Erythroblast (primary cell): ENCODE results near the gene NUP210.
"Not testable (repeated sequence)": the region's sequence is repeated elsewhere in the genome, so short reads cannot be mapped to it uniquely, and the experiment has no call there.

ENCODE experiments used
- DNase-seq, 2 experiments: peaks; one replicate each; lab custom pipeline; 2025; lab: John Stamatoyannopoulos, UW
- GATA1 ChIP-seq: IDR thresholded peaks from 2 replicates; pipeline ENCODE4 v1.6.1; 2011; ENCODE audit warnings: low read depth, mild to moderate bottlenecking, control low read depth, low read length, moderate library complexity
- POLR2A ChIP-seq: IDR thresholded peaks from 2 replicates; pipeline ENCODE4 v1.6.1; 2011; ENCODE audit warnings: mild to moderate bottlenecking, low read length

The NUP210 gene

GRCh38 chr3:13385373-13385965 lies 34.7 kb downstream of the NUP210 start:
- no peak for DNase-seq
- TF ChIP-seq POLR2A (no peak), GATA1 (no peak)

DNA sequence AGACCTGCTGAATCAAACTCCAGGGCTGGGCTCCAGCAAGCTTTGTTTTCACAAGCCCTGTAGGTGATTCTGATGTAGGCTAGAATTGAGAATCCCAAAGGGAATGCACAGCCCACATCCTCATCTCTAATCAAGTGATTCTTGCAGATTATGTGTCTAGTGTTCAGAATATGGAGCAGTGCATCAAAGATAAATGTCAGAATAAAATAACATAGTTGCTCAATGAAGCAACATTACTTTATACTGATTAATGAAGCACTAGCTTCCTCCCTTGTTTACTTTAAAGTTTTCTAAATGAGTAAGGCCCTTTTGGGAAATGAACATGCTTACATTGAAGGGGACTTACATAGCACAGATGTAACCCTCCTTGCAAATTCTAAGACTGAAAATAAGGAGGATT lies 39.2 kb downstream of the NUP210 start:
- no peak for TF ChIP-seq POLR2A
- no peak for TF ChIP-seq GATA1
- no peak for DNase-seq

- DNase-seq, result no peak
- no peak for TF ChIP-seq POLR2A
- no peak for TF ChIP-seq GATA1
Observed at GRCh38 chr3:13379201-13379830, 40.8 kb downstream of the NUP210 start.

DNA sequence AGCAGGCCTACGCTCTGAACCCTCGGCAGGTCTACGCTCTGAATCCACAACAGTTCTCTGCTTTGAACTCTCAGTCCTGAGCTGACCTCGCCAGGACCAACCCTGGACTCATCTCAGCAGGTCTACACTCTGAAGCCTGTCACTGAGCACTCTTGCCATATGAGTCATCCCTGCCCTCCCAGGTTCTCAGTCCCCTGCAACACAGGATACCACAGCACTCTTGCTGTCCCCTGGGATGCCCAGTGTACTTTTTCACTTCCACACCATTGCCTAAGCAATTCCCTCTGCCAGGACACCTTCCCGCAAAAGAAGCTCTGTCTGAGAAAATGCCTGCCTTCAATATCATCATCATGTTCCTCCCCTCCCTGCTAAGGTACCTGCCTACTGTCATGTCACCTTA lies 42.0 kb downstream of the NUP210 start:
- no peak for TF ChIP-seq POLR2A
- no peak for TF ChIP-seq GATA1
- DNase-seq, result no peak

DNA sequence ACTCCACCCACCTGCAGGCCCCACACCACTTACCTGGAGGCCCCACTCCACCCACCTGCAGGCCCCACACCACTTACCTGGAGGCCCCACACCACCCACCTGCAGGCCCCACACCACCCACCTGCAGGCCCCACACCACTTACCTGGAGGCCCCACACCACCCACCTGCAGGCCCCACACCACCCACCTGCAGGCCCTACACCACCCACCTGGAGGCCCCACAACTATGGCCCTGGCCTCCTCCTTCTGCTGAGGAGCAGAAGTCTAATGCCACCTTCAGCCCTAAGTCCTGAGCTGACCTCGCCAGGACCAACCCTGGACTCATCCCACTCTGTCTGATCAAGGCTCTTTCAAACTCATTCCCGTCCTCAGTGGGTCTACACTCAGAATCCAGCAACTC lies 42.4 kb downstream of the NUP210 start:
- not testable (repeated sequence) for DNase-seq

DNA sequence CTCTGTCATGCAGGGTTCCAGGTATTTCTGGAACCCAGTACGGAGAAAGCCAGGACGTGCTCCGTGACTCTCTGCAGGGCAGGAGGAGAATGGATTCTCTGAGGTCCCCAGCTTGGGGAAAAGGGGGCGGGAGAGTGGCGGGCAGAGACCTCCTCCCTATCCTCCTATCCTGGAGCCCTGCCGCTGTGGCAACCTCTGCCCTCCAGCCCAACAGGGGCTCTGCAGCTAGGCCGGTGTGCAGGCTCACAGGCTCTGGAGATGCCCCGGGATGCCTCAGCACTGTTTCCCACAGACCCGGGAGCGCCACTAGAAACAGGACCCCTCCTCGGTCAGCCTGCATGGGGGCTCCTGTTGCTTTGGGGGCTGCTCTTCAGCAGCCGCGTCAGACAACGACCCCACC lies 43.1 kb downstream of the NUP210 start:
- TF ChIP-seq POLR2A, result no peak

GRCh38 chr3:13376091-13376490 lies 44.0 kb downstream of the NUP210 start:
- DNase-seq, result no peak
- TF ChIP-seq POLR2A, result no peak

More for the DNA sequence above, 43.1 kb downstream of the NUP210 start:
- no peak for DNase-seq

- no peak for TF ChIP-seq POLR2A
- TF ChIP-seq GATA1, result no peak
- DNase-seq, result no peak
Observed at GRCh38 chr3:13375464-13375863, 44.7 kb downstream of the NUP210 start.

GRCh38 chr3:13373975-13374586 lies 46.0 kb downstream of the NUP210 start:
- DNase-seq, result no peak
- no peak for TF ChIP-seq POLR2A
- no peak for TF ChIP-seq GATA1

DNA sequence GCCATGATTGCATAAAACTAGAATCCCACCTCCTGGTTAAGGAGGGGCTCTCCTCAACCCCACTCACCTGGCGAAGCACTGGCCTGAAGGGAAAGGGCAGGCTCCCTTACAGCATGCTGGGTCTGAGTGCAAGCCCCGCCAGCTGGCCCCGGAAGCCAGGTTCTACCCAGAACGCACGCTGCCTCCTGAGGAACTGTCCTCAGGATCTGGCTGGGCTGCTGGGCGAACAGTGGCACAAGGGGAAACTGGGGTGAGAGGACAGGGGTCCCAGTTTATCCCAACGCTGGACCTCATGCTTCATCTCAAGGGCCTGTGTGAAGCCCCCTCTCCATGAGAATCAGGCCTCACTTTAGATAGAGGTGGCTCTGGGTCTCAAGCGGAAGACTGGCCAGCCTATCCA lies 47.5 kb downstream of the NUP210 start:
- DNase-seq, result no peak
- no peak for TF ChIP-seq GATA1

DNA sequence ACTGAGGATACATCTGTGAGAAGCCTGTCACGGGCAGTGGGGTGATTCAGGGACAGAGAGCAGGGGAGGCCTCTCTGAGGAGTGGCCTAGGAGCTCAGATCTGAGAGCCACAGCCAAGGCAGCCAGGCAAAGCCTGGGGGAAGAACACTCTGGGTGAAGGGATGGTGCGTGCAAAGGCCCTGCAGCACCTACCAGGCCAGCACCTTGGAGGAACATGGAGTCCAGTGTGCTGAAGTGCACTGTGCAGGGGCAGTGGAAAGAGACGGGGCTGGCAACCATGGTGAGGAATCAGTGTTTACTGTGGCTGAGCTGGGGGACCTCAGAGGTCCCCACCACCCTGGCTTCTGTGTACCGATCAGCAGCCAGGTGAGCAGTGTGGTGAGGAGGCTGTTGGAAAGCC lies 48.0 kb downstream of the NUP210 start:
- DNase-seq, result no peak
- TF ChIP-seq POLR2A (no peak), GATA1 (no peak)

- TF ChIP-seq GATA1 (no peak), POLR2A (no peak)
- DNase-seq, result no peak
Observed at GRCh38 chr3:13371100-13372075, 48.7 kb downstream of the NUP210 start.

DNA sequence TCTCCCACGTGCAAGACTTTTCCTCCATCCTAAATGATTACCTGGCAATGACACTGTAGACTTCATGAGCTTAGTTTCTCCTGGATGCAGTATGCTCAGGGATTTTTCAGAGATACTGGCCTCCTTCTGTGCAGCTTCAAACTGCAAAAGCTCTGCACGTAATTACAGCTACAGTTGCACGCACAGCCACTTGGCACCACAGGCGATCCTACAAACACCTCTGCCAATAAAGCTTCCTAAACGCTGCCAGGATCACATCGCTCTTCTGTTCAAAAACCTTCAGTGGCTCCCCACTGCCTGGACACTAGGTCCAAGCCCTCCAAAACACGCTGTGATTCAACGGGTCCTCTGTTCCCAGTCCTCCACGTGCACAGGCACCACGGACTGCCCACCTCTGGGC lies 49.5 kb downstream of the NUP210 start:
- no peak for DNase-seq
- TF ChIP-seq GATA1, result no peak
- TF ChIP-seq POLR2A, result no peak

- TF ChIP-seq POLR2A (no peak), GATA1 (no peak)
- DNase-seq, result no peak
Observed at GRCh38 chr3:13370055-13370454, 50.1 kb downstream of the NUP210 start.
